Aorta (tissue), 5 donors: ENCODE data around the gene LENG9. TPM values are rescaled to one million over a fixed set of nuclear protein-coding genes. Genes with fewer than 3 reads are reported as not detected.

ENCODE experiments used
- ATAC-seq: fragments of 200-7000 bp; cut with Tn5 transposase; one replicate; pipeline ENCODE4 v1.9.1; 2022; ENCODE audit warnings: moderate library complexity; ENCODE audit not compliant: low FRiP score
- DNase-seq, 2 donors: peaks; one replicate each; pipeline ENCODE4 v3.0.0-alpha.2; 2020
- H3K27ac ChIP-seq, 2 donors: one replicate each; pipeline ENCODE4 v1.5.1; 2013; ENCODE audit warnings: low read length in 2 of 2, mild to moderate bottlenecking in 2 of 2, moderate library complexity in 2 of 2, control low read depth in 1 of 2, inconsistent platforms in 1 of 2, low read depth in 1 of 2
- H3K27me3 ChIP-seq, 2 donors: one replicate each; pipeline ENCODE4 v1.6.1; 2013; ENCODE audit warnings: control low read depth in 1 of 2, low read length in 1 of 2, mild to moderate bottlenecking in 1 of 2, moderate library complexity in 1 of 2; ENCODE audit not compliant: insufficient read depth in 2 of 2, control insufficient read depth in 1 of 2
- H3K36me3 ChIP-seq, 2 donors: one replicate each; pipeline ENCODE4 v1.6.1; 2013; ENCODE audit warnings: control low read depth in 1 of 2, low read length in 1 of 2, mild to moderate bottlenecking in 1 of 2; ENCODE audit not compliant: insufficient read depth in 2 of 2, control insufficient read depth in 1 of 2
- H3K4me1 ChIP-seq, 2 donors: one replicate each; pipeline ENCODE4 v1.6.1; 2013; ENCODE audit warnings: low read length in 2 of 2, control low read depth in 1 of 2, mild to moderate bottlenecking in 1 of 2, moderate library complexity in 1 of 2; ENCODE audit not compliant: insufficient read depth in 2 of 2, control insufficient read depth in 1 of 2
- H3K4me3 ChIP-seq, 2 donors: one replicate each; pipeline ENCODE4 v1.5.1; 2013; ENCODE audit warnings: low read length in 2 of 2, control low read depth in 1 of 2, mild to moderate bottlenecking in 1 of 2
- H3K9me3 ChIP-seq: one replicate; pipeline ENCODE4 v1.6.1; 2013; ENCODE audit warnings: mild to moderate bottlenecking, low read length; ENCODE audit not compliant: control insufficient read depth
- WGBS, 2 donors: extraction: QIAGEN DNeasy Blood & Tissue Kit; methylation state at CpG; one replicate each; pipeline ENCODE4 v1.1.7; 2013; 5-methylcytosine and 5-hydroxymethylcytosine counted together
- intact Hi-C, 2 donors: fragments of 100-400 bp; cut with DNase I; formaldehyde crosslinking; loops; one replicate each; pipeline versions ENCODE4 v1.14.2 to v1.15.0; 2022
- polyA plus RNA-seq, 2 donors: library from polyadenylated mRNA; stranded (reverse); fragments of 200-250 nt; gene quantifications; one replicate each; pipeline ENCODE4 v1.2.3, GENCODE V29; 2013
- total RNA-seq, 2 donors: library from RNA; stranded (reverse); fragmentation: NEBNext Ultra II Directional; extraction: Animal tissue kit (Norgen Biotek cat#: 25700); gene quantifications; one replicate each; pipeline ENCODE4 v1.2.1, GENCODE V29; 2021
- donor health status: healthy with polysubstance abuse.
- donor health status: Bipolar disorder and iron deficiency.
- donor health status: DM: no; HTN: no; CAD: no.
- donor health status: DM: no; HTN: no; CAD: no.
- donor health status: DM: yes; HTN: yes; CAD: no.

Gene LENG9
- total and polyA plus RNA-seq, 4 donors, result 2.1 to 7.4 (median 6.0) TPM

DNA sequence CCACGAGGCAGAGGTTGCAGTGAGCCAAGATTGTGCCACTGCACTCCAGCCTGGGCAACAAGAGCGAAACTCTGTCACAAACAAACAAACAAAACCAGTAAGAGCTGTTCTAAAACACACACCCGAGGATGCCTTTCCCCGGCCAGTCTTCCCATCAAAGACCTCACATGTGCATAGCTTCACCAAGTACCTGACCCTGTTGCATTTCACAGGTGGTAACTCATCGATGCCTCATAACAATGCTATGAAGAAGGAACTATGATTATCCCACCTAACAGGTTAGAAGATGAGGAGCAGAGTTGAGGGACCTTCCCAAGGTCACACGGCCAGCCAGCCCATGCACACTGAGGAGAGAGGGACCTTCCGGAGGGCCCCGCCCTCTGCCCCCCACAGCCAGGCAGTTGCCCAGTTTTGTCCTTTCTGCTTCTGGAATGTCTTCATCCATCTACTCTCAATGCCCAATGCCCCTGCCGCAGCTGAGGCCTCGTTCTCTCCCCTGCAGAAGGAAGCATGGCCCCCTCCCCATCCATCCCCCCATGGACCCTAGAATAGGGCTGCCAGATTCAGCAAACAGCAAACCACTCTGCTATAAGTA lies 31.3 kb downstream of the LENG9 start:
- Histone ChIP-seq H3K27me3 (no peaks in the 10 kb centered on the region), H3K4me1 (no peaks in the 10 kb centered on the region), H3K9me3 (no peaks in the 10 kb centered on the region), H3K36me3 (no peaks in the 10 kb centered on the region), H3K4me3 (no peak overlapping the region), H3K27ac (no peak overlapping the region)
- 70 to 74% methylated on average over 10 of the region's 10 CpGs for WGBS, 2 donors
- intact Hi-C loops, result no loop called here
- no peak for ATAC-seq
- no peak for DNase-seq

DNA sequence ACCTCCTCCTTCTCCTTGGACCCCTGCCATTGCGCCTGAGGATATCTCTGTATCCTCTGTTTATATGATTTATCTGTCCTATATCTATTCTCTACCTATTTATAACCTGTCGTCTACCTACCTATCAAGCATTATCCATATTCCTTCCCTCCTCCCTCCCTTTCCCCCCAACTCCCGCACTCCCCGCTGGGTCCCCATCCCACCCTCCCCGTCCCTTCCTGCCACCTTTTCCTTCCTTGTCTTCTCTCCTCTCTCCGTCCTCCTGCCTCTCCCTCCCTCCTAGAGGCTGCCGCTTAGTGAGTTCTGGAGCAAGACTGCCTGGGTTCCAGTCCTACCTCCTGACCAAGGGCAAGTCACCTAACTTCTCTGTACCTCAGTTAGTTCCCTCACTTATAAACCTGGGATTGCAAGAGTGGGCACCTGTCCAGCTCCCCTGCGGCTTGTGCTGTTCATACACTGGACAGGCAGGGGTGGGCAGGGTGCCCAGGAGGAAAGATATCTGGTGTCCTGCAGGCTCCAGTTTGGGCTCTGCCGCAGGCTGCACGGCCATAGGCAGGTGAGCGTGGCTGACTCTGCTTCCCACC lies 32.2 kb downstream of the LENG9 start:
- no peak for ATAC-seq
- intact Hi-C loops, result no loop called here
- DNase-seq, result no peak
- no peak overlapping the region for H3K4me3 ChIP-seq
- no peak overlapping the region for H3K27ac ChIP-seq
- H3K27me3 ChIP-seq, result no peaks in the 10 kb centered on the region
- no peaks in the 10 kb centered on the region for H3K9me3 ChIP-seq
- WGBS, 2 donors, result 36 to 44% methylated on average over 11 of the region's 11 CpGs
- H3K4me1 ChIP-seq, result no peaks in the 10 kb centered on the region
- H3K36me3 ChIP-seq, result no peaks in the 10 kb centered on the region

DNA sequence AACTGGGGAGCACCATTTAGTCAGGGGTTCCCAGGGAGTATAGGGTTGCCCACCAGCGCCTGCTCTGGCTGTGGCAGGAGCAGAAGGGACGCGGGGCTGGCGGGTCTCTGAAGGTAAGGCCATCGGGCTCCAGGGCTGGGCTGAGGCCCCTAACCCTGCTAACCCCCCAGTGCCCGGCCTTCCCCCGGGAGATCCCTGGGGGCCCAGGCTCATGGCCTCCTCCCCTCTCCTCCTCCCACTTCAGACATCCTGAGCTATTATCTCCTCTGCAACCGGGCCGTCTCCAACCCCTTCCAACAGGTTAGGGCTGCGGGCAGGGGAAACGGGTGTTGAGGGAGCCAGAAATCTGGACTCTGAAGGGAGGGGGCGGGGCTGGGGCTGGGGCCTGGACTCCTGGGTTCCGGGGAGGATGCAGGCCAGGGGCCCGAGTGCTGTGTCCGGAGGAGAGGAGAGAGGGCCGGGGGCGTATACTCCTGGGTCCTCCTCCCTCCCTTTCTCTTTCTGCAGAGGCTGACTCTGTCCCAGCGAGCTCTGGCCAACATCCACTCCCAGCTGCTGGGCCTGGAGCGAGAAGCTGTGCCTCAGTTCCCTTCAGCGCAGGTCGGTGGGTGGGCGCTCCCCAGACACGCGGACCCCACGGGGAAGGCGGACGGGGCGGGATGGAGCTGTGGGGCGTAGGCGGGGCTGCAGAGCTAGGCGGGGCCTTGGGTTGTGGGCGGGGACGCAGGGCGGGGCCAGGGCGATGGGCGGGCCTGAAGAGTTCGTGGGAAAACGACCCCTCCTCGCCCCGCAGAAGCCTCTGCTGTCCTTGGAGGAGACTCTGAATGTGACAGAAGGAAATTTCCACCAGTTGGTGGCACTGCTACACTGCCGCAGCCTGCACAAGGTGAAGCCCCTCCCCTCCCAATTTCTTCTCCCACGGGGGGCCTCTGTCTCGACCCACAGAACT lies 33.0 kb downstream of the LENG9 start:
- 7 to 8% methylated on average over 41 to 43 of the region's 43 CpGs for WGBS, 2 donors
- DNase-seq (peak in 1 of 2 donors; percentile 68), ATAC-seq (peak; percentile 49)
- no peaks in the 10 kb centered on the region for H3K9me3 ChIP-seq
- intact Hi-C loops, result no loop called here
- H3K27ac ChIP-seq, result no peak overlapping the region
- H3K36me3 ChIP-seq, result no peaks in the 10 kb centered on the region
- H3K27me3 ChIP-seq, result no peaks in the 10 kb centered on the region
- H3K4me3 ChIP-seq, result no peak overlapping the region
- H3K4me1 ChIP-seq, result no peaks in the 10 kb centered on the region

DNA sequence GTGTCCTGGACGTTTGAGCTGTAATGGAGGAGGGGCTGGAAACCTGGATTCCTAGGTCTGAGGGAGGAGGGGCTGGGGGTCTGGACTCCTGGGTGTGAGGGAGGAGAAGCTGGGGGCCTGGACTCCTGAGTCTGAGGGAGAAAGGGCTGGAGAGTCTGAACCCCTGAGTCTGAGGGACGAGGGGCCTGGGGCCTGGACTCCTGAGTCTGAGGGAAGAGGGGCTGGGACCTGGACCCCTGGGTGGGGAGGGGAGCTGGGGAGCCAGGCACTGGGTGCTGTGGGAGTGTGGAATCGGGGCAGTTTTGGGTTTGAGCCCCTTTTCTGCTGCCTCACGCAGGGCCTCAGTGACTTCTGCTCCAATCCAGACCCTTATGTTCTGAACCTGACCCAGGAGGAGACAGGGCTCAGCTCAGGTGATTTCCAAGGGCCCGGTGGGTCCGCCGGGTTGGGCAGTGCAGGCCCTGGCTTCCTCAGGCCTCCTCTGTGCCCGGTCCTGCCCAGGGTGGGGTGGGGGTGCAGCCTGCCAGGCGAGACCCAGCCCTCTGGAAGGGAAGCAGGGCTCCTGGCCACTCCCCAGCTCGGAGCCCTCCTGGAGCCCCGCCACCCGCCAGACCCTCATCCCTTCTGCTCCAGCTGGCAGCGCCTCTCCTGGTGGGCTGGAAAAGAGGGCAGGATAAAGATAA lies 33.9 kb downstream of the LENG9 start:
- Histone ChIP-seq H3K27me3 (no peaks in the 10 kb centered on the region), H3K27ac (no peak overlapping the region), H3K9me3 (no peaks in the 10 kb centered on the region), H3K36me3 (no peaks in the 10 kb centered on the region), H3K4me3 (no peak overlapping the region), H3K4me1 (no peaks in the 10 kb centered on the region)
- ATAC-seq (no peak), DNase-seq (peak in 1 of 2 donors; percentile 73)
- intact Hi-C loops, result no loop called here
- 42 to 48% methylated on average over 13 of the region's 13 CpGs for WGBS, 2 donors

DNA sequence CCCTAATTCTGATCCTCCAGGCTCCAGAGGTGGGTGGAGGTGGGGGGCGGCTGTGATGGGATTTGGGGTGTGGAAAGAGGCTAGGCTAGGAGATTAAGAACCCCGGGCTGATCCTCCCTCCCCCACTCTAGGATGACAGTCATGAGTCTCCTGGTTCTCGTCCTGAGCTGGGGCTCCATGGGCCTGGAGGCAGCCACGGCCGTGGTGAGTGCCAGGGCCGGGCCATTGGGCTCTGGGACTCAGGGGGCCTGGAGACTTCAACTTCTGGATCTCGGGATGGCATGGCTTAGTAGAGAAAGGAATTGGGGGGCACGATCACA lies 34.4 kb downstream of the LENG9 start:
- Histone ChIP-seq H3K36me3 (no peaks in the 10 kb centered on the region), H3K27ac (no peak overlapping the region), H3K4me1 (no peaks in the 10 kb centered on the region), H3K27me3 (no peaks in the 10 kb centered on the region), H3K9me3 (no peaks in the 10 kb centered on the region), H3K4me3 (no peak overlapping the region)
- DNase-seq (no peak), ATAC-seq (no peak)
- WGBS, 2 donors, result 60 to 67% methylated on average over 8 of the region's 8 CpGs
- intact Hi-C loops, result no loop called here

DNA sequence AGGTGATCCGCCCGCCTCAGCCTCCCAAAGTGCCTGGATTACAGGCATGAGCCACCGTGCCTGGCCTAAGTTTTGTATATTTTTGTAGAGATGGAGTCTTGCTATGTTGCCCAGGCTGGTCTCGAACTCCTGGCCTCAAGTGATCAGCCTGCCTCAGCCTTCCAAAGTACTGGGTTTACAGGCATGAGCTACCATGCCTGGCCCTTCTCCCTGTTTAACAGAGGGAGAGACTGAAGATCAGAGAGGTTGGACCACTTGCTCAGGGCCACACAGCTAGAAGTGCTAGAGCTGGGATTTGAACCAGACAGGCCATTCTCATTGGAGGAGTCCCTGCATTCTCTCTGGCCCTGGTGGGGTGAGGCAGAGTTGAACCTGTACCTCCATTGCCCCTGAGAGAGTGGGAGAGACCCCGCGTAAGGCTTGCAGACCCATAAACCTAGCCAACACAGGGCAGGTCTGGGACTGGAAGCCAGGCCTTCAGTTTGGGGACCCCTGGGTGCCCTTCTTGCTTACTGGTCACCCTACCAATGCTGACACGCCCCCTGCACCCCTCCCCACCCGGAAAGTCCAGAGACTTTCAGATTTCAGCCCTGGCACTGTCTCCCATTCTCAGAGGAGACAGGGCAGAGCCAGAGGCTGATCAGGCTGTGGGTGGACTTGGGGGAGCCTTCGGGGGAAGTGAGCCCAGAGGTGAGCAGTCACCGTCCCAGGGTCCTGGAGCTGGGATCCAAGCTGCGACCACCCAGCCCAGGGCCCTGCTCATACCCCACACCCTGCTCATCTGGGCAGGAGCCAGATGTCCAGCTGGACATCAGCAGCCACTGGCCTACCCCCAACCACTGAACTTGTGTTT lies 35.0 kb downstream of the LENG9 start:
- intact Hi-C loops, result no loop called here
- ATAC-seq, result no peak
- no peaks in the 10 kb centered on the region for H3K4me1 ChIP-seq
- H3K9me3 ChIP-seq, result no peaks in the 10 kb centered on the region
- no peaks in the 10 kb centered on the region for H3K36me3 ChIP-seq
- no peaks in the 10 kb centered on the region for H3K27me3 ChIP-seq
- WGBS, 2 donors, result 78 to 85% methylated on average over 11 of the region's 11 CpGs
- no peak overlapping the region for H3K27ac ChIP-seq
- no peak overlapping the region for H3K4me3 ChIP-seq
- DNase-seq, result peak in 1 of 2 donors; percentile 60

DNA sequence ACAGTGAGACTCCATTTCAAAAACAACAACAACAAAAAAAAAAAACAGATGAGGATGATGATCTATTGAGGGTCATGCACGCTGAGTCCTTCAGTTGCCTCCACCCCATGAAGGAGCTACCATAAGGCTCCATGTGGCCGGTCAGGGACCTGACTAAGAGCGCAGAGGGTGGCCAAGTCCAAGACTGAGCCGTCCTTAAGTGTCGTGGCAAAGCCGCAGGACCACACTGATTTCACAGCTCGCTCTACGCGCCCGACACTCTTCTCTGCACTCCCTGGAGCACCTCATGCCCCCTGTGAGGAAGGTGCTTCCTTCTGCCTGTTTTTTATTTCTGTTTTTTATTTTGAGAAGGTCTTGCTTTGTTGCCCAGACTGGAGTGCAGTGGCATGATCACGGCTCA lies 36.0 kb downstream of the LENG9 start:
- Histone ChIP-seq H3K27ac (no peak overlapping the region), H3K36me3 (no peaks in the 10 kb centered on the region), H3K9me3 (no peaks in the 10 kb centered on the region), H3K4me1 (no peaks in the 10 kb centered on the region), H3K27me3 (no peaks in the 10 kb centered on the region), H3K4me3 (no peak overlapping the region)
- intact Hi-C loops, result no loop called here
- DNase-seq, result peak in 1 of 2 donors; percentile 51
- WGBS, 2 donors, result 84 to 86% methylated on average over 11 of the region's 11 CpGs
- no peak for ATAC-seq

DNA sequence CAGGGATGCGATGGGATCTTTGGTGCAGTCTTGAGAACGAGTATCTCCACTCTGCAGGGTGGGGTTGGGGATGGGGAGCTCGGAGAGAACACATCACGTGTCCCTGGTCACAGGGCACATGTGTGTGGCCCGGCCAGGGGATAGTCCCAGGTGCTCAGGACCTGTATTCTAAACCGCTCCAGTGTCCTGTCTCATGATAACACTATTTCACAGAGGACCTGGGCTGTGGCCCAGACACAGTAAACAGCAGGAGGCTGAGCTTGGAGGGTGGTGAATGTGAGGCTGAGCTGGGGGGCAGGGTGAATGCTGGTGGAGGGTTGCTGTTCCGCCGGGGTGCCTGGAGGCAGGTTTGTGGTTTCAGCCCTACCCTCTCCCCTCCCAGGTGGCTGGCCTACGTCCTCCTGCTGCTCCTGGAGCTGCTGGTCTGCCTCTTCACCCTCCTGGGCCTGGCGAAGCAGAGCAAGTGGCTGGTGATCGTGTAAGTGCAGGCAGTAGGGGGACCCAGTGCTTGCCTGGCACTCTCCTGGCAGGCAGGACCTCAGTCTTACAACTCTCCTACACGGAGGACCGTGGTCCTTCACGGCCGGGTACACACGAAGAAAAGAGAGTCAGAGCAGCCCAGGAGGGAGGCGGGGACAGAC lies 37.2 kb downstream of the LENG9 start:
- DNase-seq (peak in 1 of 2 donors; percentile 57), ATAC-seq (no peak)
- Histone ChIP-seq H3K9me3 (no peaks in the 10 kb centered on the region), H3K36me3 (no peaks in the 10 kb centered on the region), H3K4me1 (no peaks in the 10 kb centered on the region), H3K4me3 (no peak overlapping the region), H3K27me3 (no peaks in the 10 kb centered on the region), H3K27ac (no peak overlapping the region)
- intact Hi-C loops, result no loop called here
- 60 to 75% methylated on average over 17 of the region's 17 CpGs for WGBS, 2 donors
